Mucosa of rectum (tissue), 2 donors: ENCODE results near the gene NINL.
"Not testable (repeated sequence)": the region's sequence is repeated elsewhere in the genome, so short reads cannot be mapped to it uniquely, and the experiment has no call there.

ENCODE experiments used
- H3K27ac ChIP-seq, 2 donors: one replicate each; pipeline ENCODE4 v1.7.0; 2013; ENCODE audit warnings: inconsistent platforms in 2 of 2, low read depth in 2 of 2, low read length in 2 of 2
- H3K27me3 ChIP-seq, 2 donors: one replicate each; pipeline ENCODE4 v1.7.0; 2013; ENCODE audit warnings: low read length in 2 of 2; ENCODE audit not compliant: control insufficient read depth in 2 of 2, insufficient read depth in 2 of 2
- H3K36me3 ChIP-seq, 2 donors: one replicate each; pipeline ENCODE4 v1.7.0; 2013; ENCODE audit warnings: low read length in 2 of 2; ENCODE audit not compliant: control insufficient read depth in 2 of 2, insufficient read depth in 2 of 2
- H3K4me1 ChIP-seq, 2 donors: one replicate each; pipeline ENCODE4 v1.7.0; 2013; ENCODE audit warnings: low read length in 2 of 2, mild to moderate bottlenecking in 1 of 2; ENCODE audit not compliant: control insufficient read depth in 2 of 2, insufficient read depth in 2 of 2
- H3K4me3 ChIP-seq, 2 donors: one replicate each; pipeline ENCODE4 v1.7.0; 2013; ENCODE audit warnings: low read length in 2 of 2
- H3K9ac ChIP-seq, 2 donors: one replicate each; pipeline ENCODE4 v1.7.0; 2013; ENCODE audit warnings: low read length in 2 of 2, low read depth in 1 of 2, mild to moderate bottlenecking in 1 of 2
- H3K9me3 ChIP-seq, 2 donors: one replicate each; pipeline ENCODE4 v1.7.0; 2013; ENCODE audit warnings: low read length in 2 of 2; ENCODE audit not compliant: control insufficient read depth in 2 of 2
- donor health status: healthy.
- donor health status: Normal muscosa, but diverticular disease.

The NINL gene

DNA sequence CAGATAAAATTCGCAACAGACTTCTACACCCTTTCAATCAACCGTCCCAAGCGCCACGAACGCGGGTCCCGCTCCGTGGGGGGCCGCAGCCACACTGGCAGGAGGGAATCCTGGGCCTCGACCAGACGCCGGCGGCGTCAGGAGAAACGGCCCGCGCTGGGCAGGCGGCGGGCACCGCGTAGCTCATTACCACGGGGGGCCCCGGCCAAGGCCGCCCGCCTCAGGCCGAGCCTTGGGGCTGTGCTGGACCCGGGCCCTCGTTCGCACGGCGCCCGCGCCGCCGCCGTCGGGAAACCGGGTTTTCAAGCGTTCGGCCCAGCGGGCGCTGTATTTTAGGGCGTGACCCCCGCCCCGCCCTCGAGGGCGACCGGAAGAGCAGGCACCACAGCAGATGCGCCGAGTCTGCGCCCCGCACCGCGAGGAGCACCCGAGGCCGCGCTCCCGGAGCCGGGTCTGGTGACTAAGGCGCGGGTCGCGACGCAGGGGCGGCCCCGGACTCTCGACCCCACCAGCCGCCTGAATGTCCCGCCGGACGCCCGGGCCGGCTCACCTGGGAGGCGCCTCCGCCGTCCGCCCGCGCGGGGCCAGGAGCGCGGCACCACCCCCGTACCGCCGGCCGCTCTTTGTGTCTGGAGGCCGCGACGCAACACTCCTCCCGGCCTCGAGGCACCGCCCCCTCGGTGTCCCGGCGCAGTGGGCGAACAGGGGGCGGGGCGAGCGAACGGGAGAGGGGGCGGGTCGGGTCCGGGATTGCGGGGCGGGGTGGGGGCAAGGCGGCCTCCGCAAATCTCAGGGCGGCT is at the start of gene NINL:
TSS of gene NINL (minus strand) at position 627 of the 800 bp plus-strand sequence. CDS start 58,944 bp downstream, outside the sequence.
- Histone ChIP-seq H3K9ac (peak within 1 kb of the TSS; percentile 47 to 64), H3K27me3 (no peaks in the 10 kb centered on the region), H3K9me3 (no peaks in the 10 kb centered on the region), H3K4me1 (peaks cover 0 to 4% of the 10 kb centered on the region in 2 donors), H3K27ac (no peak within 1 kb of the TSS), H3K4me3 (peak within 1 kb of the TSS; percentile 63 to 71), H3K36me3 (no peaks in the 10 kb centered on the region)

DNA sequence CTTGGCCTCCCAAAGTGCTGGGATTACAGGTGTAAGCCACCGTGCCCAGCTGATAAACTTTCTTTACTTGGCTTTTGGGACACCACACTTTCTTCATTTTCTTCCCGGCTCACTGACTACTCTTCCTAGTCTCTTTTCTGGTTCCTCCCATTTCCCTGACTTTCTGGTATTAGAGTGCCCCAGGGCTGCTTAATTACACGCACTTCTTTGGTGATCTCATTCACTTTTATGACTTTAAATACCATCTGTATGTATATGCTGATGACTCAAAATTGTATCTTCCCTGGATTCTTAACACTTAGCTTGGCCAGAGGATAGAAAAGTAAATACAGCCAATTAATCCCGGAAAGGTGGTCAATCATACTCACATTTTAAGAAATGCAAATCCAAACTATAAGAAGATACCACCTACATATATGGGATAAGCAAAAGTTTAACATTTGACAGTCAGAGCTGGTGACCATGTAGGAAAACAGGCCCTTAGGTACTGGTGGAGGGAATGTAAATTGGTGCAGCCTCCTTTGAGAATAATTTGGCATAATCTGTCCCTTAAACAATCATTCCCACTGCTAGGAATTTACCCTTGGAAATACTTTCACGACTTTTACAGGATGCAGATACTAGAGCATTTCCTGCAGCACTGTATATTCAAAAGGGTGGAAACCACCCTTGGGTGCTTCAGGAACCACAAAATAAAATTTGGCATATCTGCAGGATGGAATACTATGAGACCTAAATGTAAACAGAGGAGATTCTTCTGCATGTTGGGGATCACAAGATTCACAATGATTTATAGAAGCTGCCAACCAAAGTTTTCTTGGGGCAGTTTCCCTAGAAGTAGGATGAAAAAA is 47.8 kb upstream of the NINL start:
- Histone ChIP-seq H3K9ac (no peak overlapping the region), H3K4me3 (no peak overlapping the region), H3K27me3 (no peaks in the 10 kb centered on the region), H3K36me3 (no peaks in the 10 kb centered on the region), H3K9me3 (no peaks in the 10 kb centered on the region), H3K27ac (no peak overlapping the region), H3K4me1 (no peaks in the 10 kb centered on the region)

DNA sequence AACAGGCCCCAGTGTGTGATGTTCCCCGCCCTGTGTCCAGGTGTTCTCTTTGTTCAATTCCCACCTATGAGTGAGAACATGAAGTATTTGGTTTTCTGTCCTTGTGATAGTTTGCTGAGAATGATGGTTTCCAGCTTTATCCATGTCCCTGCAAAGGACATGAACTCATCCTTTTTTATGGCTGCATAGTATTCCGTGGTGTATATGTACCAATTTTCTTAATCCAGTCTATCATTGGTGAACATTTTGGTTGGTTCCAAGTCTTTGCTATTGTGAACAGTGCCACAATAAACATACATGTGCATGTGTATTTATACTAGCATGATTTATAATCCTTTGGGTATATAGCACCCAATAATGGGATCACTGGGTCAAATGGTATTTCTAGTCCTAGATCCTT is 45.3 kb upstream of the NINL start:
- not testable (repeated sequence) for H3K36me3 ChIP-seq, H3K9me3 ChIP-seq, H3K27ac ChIP-seq, H3K9ac ChIP-seq, H3K4me1 ChIP-seq, H3K4me3 ChIP-seq, H3K27me3 ChIP-seq

DNA sequence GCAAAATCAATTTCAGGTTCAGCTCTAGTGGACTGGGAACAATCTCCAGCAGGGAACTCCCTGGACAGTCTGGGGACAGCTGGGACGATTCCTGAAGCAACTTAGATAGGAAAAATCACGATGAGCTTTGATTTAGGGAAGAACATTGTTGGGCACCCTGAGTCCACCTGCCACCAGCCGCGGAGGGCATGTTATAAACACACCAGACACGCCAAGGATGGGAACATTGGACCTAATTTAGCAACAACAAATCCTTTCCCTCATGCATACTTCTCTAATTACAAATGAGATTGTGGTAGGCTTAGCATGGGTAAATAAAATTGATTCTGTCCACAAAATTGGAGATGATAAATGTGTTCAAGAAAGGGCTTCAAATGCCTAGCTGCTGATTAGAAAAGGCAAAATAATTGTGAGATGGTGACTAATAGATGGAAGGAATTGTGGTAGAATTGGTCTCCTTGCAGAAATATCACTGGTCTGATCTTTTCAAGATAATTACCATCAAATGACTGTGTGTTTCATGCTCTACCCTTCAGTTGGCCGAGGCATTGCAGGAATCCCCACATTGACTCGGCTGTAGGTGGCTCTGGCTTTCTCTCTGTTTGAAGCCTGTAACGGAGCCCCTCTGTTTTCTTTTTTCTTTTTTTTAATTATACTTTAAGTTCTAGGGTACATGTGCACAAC is 44.6 kb upstream of the NINL start:
- no peak overlapping the region for H3K9ac ChIP-seq
- no peaks in the 10 kb centered on the region for H3K27me3 ChIP-seq

DNA sequence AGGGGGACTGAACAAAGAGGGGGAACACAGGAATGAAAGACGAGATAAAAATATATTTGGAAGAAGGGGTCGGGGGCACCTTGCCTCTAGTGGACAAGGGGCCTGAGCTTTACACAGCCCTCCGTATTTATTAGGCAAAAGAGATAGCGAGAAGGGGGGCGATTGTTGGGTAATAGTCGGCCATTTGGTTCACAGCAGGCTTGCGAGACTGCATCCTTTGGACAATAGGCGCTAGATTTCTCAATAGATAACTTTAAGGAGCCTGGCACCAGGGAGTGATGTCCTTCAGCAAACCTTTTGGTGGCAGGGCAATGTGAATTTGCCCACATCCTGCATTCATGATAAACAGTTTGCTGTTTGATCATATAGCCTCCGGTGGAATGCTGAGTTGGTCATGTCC is 41.4 kb upstream of the NINL start:
- Histone ChIP-seq H3K4me1 (peaks cover 14% of the 10 kb centered on the region in 2 donors), H3K4me3 (no peak overlapping the region), H3K27ac (no peak overlapping the region)

More for the DNA sequence above, 44.6 kb upstream of the NINL start:
- Histone ChIP-seq H3K27ac (no peak overlapping the region), H3K4me1 (no peaks in the 10 kb centered on the region), H3K9me3 (no peaks in the 10 kb centered on the region), H3K36me3 (no peaks in the 10 kb centered on the region), H3K4me3 (no peak overlapping the region)

DNA sequence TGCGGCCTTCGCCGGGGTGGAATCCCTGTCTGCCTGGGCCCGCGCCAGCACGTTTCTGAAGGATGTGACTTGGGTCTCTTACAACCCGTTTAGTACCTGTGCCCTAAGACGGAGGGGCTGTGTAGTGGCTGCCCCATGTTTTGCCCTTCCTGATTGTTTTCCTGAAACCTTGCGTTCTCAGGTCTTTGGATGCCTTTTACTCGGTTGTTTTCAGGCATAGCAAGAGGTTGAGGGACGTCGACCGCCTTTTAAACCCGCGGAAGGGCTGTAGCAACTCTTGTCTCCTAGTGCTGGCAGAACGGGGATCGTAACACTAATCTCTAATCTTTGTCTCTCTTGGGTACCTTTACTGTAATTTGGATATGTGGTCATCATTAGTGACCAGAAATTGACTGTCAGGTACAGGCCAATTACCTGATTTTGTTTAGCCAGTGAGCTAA is 39.2 kb upstream of the NINL start:
- H3K9ac ChIP-seq, result peak overlapping the region; percentile 91 to 94
- no peaks in the 10 kb centered on the region for H3K27me3 ChIP-seq
- no peaks in the 10 kb centered on the region for H3K9me3 ChIP-seq
- peak overlapping the region; percentile 91 to 95 for H3K27ac ChIP-seq
- no peaks in the 10 kb centered on the region for H3K36me3 ChIP-seq
- H3K4me1 ChIP-seq, result peaks cover 14% of the 10 kb centered on the region in 2 donors
- H3K4me3 ChIP-seq, result peak overlapping the region; percentile 76 to 95

More for the DNA sequence above, 41.4 kb upstream of the NINL start:
- Histone ChIP-seq H3K9me3 (no peaks in the 10 kb centered on the region), H3K27me3 (no peaks in the 10 kb centered on the region), H3K9ac (no peak overlapping the region), H3K36me3 (no peaks in the 10 kb centered on the region)

DNA sequence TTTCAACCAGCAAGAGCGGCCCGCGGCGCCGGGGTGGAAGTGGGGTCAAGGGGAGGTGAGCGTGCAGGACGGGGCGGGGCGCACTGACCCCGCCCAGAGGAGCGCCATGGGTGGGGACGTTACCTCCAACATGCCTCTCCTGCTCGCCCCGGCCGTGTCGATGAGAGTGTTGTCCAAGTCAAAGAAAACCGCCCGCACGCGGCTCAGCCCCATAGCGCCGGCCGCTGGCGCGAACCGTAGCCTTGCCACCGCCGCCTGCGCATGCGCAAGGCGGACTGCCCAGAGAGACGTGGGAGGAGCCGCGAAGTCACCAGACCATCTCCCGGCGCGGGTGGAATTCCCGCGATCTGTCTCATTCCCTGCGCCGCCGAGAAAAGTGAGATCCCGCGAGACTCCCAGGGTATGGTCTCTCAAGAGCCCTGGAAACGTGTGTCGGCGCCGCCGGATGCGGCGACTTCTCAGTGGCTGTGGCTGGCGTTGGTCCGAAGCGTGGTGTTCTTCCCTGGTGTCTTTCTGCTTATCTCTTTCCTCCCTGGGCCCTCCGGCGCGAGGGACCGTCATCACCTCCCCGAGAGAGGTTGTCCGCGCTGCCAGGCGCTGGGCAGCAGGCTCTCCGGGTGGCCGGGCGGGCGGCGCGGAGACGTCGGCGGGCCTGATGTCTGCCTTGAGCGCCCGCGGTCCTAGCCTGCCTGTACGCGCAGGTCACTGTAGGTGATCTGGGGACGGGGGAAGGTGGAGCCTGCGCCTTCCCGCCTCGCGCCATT is 38.6 kb upstream of the NINL start, which contains the start of gene NANP:
TSS of gene NANP (minus strand) at position 279 of the 764 bp plus-strand sequence. CDS start at position 213, 66 bp downstream.
- Histone ChIP-seq H3K27me3 (no peaks in the 10 kb centered on the region), H3K9ac (peak within 1 kb of the TSS; percentile 91 to 94), H3K27ac (peak within 1 kb of the TSS; percentile 91 to 95), H3K4me1 (peaks cover 14% of the 10 kb centered on the region in 2 donors), H3K9me3 (no peaks in the 10 kb centered on the region), H3K36me3 (no peaks in the 10 kb centered on the region), H3K4me3 (peak within 1 kb of the TSS; percentile 76 to 95)

DNA sequence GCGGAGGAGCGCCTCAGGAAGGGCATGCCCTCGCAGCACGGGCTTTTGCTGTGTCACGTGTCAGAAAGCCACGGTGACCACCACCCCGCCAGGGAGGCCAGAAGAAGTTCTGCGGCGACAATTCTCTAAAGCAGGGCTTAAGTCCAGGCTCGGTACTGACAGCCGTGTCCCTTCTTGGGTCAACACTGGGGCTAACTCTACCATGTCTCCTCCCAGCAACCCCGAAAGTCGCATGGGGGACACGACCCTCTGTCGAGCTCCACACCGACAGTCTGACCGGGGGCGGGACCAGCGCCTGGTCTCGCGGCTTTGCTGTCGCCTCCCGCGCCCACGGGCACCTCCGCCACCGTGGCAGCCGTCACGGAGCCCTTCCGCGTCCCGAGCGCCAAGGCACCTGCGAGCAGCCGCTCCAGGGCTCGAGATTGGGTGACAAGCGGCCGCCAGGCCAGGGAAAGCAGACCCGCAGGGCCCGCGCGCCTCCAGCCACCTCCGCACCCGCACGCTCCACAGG is 37.9 kb upstream of the NINL start:
- H3K27ac ChIP-seq, result peak overlapping the region; percentile 91 to 95

More for the DNA sequence above, 37.9 kb upstream of the NINL start:
- no peaks in the 10 kb centered on the region for H3K27me3 ChIP-seq
- H3K4me3 ChIP-seq, result peak overlapping the region; percentile 76 to 95
- H3K4me1 ChIP-seq, result peaks cover 14% of the 10 kb centered on the region in 2 donors
- H3K9me3 ChIP-seq, result no peaks in the 10 kb centered on the region
- peak overlapping the region; percentile 91 to 94 for H3K9ac ChIP-seq
- H3K36me3 ChIP-seq, result no peaks in the 10 kb centered on the region
